Epithelial cell of esophagus (primary cell): ENCODE data around the gene PDIA2.
A peak's percentile ranks its signal among the peaks of the same experiment; 100 is the strongest.

ENCODE experiments used
- DNase-seq: peaks from one replicate; pipeline ENCODE4 v3.0.0; 2010; ENCODE audit warnings: low read depth
- H3K4me3 ChIP-seq: 2 replicates; pipeline ENCODE4 v1.5.1; 2011; ENCODE audit warnings: mild to moderate bottlenecking, low read length, control low read depth
- CTCF ChIP-seq: IDR thresholded peaks from 2 replicates; pipeline ENCODE4 v1.5.1; 2011; ENCODE audit warnings: low read depth, mild to moderate bottlenecking, low read length, control low read depth, inconsistent platforms; ENCODE audit not compliant: insufficient read depth; ENCODE audit errors: missing control alignments

The PDIA2 gene

GRCh38 chr16:276426-277077 lies 6.4 kb upstream of the PDIA2 start:
- no peak for DNase-seq
- no peak overlapping the region for H3K4me3 ChIP-seq
- no peak for TF ChIP-seq CTCF

- no peak overlapping the region for H3K4me3 ChIP-seq
- peak; percentile 82 for DNase-seq
- no peak for TF ChIP-seq CTCF
These were observed 4.0 kb upstream of the PDIA2 start for GRCh38 chr16:278863-279366.

GRCh38 chr16:279531-279930 lies 3.4 kb upstream of the PDIA2 start:
- no peak for DNase-seq
- TF ChIP-seq CTCF: no peak
- no peak overlapping the region for H3K4me3 ChIP-seq

- TF ChIP-seq CTCF: no peak
- DNase-seq: no peak
- H3K4me3 ChIP-seq: no peak overlapping the region
These were observed 2.9 kb upstream of the PDIA2 start for GRCh38 chr16:280005-280460.

GRCh38 chr16:280552-280951 lies 2.4 kb upstream of the PDIA2 start, which contains the start of gene ARHGDIG:
TSS of gene ARHGDIG (plus strand) at chr16:280591. CDS start at chr16:280681, 90 bp downstream.
- TF ChIP-seq CTCF: no peak
- no peak within 1 kb of the TSS for H3K4me3 ChIP-seq
- no peak for DNase-seq

- no peak for TF ChIP-seq CTCF
- no peak for DNase-seq
- no peak overlapping the region for H3K4me3 ChIP-seq
These were observed 1.8 kb upstream of the PDIA2 start for GRCh38 chr16:280991-281659.
